Fibroblast of lung (primary cell): ENCODE measurements around the gene PTK7.
"Not testable (repeated sequence)": the region's sequence is repeated elsewhere in the genome, so short reads cannot be mapped to it uniquely, and the experiment has no call there.

Source experiments
- CTCF ChIP-seq, 2 donors: IDR thresholded peaks in 1 of 2; conservative IDR thresholded peaks in 1 of 2; 1 replicate in 1 of 2; 2 replicates in 1 of 2; pipeline ENCODE4 v1.5.1; 2011 to 2012; ENCODE audit warnings: low read length in 2 of 2, control low read depth in 1 of 2, inconsistent platforms in 1 of 2, low read depth in 1 of 2, mild to moderate bottlenecking in 1 of 2
- EZH2 ChIP-seq: IDR thresholded peaks from 2 replicates; pipeline ENCODE4 v1.5.1; 2012; ENCODE audit warnings: low read length, control low read depth, mild to moderate bottlenecking; ENCODE audit errors: missing control alignments

GRCh38 chr6:43041475-43041874 lies 34.6 kb upstream of the PTK7 start:
- not testable (repeated sequence) for TF ChIP-seq EZH2; CTCF (conservative IDR thresholded peaks at IDR 0.05 in 1 of 2, IDR thresholded peaks at IDR 0.05 in 1 of 2; ENCODE audit: low read depth in 1 of 2, low read length in 2 of 2)
